Upper lobe of right lung (tissue), 1 donor: Measurements from ENCODE around the gene DHDH. TPM values are rescaled to one million over a fixed set of nuclear protein-coding genes. Genes with fewer than 3 reads are reported as not detected.
"Not testable (repeated sequence)": the region's sequence is repeated elsewhere in the genome, so short reads cannot be mapped to it uniquely, and the experiment has no call there.

Experiments used
- ATAC-seq: fragments of 200-7000 bp; cut with Tn5 transposase; one replicate; pipeline ENCODE4 v1.9.1; 2020; ENCODE audit warnings: mild to moderate bottlenecking, moderate library complexity
- DNase-seq: peaks from one replicate; pipeline ENCODE4 v3.0.0-alpha.2; 2020
- H3K27ac ChIP-seq: fragments of 200-600 bp; one replicate; pipeline ENCODE4 v1.8.0; 2022
- H3K27me3 ChIP-seq: fragments of 200-600 bp; one replicate; pipeline ENCODE4 v1.8.0; 2022; ENCODE audit warnings: mild to moderate bottlenecking
- H3K36me3 ChIP-seq: fragments of 200-600 bp; one replicate; pipeline ENCODE4 v1.8.0; 2022
- H3K4me1 ChIP-seq: fragments of 200-600 bp; one replicate; pipeline ENCODE4 v1.8.0; 2022
- H3K4me3 ChIP-seq: fragments of 200-600 bp; one replicate; pipeline ENCODE4 v1.8.0; 2022; ENCODE audit warnings: mild to moderate bottlenecking
- H3K9me3 ChIP-seq: fragments of 200-600 bp; one replicate; pipeline ENCODE4 v1.8.0; 2022
- CTCF ChIP-seq: fragments of 200-600 bp; IDR thresholded peaks from one replicate; pipeline ENCODE4 v1.8.0; 2022; ENCODE audit warnings: antibody characterized with exemption
- intact Hi-C: fragments of 100-400 bp; cut with DNase I; formaldehyde crosslinking; loops from one replicate; pipeline ENCODE4 v1.11.0; 2022
- total RNA-seq: library from RNA; stranded (reverse); fragmentation: NEBNext Ultra II Directional; extraction: Animal tissue kit (Norgen Biotek cat#: 25700); gene quantifications from one replicate; pipeline ENCODE4 v1.2.1, GENCODE V29; 2021
- donor health status: DM: no; HTN: yes; CAD: no; lungs with severe emphysema.

The DHDH gene
- total RNA-seq, 1 donor from 2014 or later, result 3.0 TPM

- TF ChIP-seq CTCF, result no peak
- H3K36me3 ChIP-seq, result no peaks in the 10 kb centered on the region
- H3K4me1 ChIP-seq, result peaks cover 20% of the 10 kb centered on the region
- peak overlapping the region; percentile 42 for H3K4me3 ChIP-seq
- intact Hi-C loops, result no loop called here
- H3K27ac ChIP-seq, result peak overlapping the region; percentile 30
- ATAC-seq, result peak; percentile 22
- DNase-seq, result peak; percentile 78
- no peaks in the 10 kb centered on the region for H3K27me3 ChIP-seq
- H3K9me3 ChIP-seq, result no peaks in the 10 kb centered on the region
These were observed 37.2 kb upstream of the DHDH start for GRCh38 chr19:48896191-48896720.

- Histone ChIP-seq H3K4me1 (peaks cover 30% of the 10 kb centered on the region), H3K27ac (no peak overlapping the region), H3K4me3 (no peak overlapping the region), H3K27me3 (no peaks in the 10 kb centered on the region), H3K36me3 (peaks cover 7% of the 10 kb centered on the region), H3K9me3 (no peaks in the 10 kb centered on the region)
- ATAC-seq (no peak), DNase-seq (no peak)
- intact Hi-C loops, result no loop called here
- TF ChIP-seq CTCF, result no peak
These were observed 36.3 kb upstream of the DHDH start for GRCh38 chr19:48897181-48897580.

- DNase-seq, H3K9me3 ChIP-seq, ATAC-seq, H3K27me3 ChIP-seq, intact Hi-C loops: not testable (repeated sequence)
- peaks cover 39% of the 10 kb centered on the region for H3K4me1 ChIP-seq
- H3K27ac ChIP-seq, result peak overlapping the region; percentile 87
- peak overlapping the region; percentile 98 for H3K4me3 ChIP-seq
- H3K36me3 ChIP-seq, result peaks cover 11% of the 10 kb centered on the region
These were observed 34.1 kb upstream of the DHDH start for GRCh38 chr19:48899386-48899749.

- H3K9me3 ChIP-seq, result no peaks in the 10 kb centered on the region
- peaks cover 39% of the 10 kb centered on the region for H3K4me1 ChIP-seq
- H3K4me3 ChIP-seq, result peak within 1 kb of the TSS; percentile 98
- no peaks in the 10 kb centered on the region for H3K27me3 ChIP-seq
- ATAC-seq (peak; percentile 99), DNase-seq (peak; percentile 99)
- peaks cover 16% of the 10 kb centered on the region for H3K36me3 ChIP-seq
- peak within 1 kb of the TSS; percentile 87 for H3K27ac ChIP-seq
- peak; percentile 36 for TF ChIP-seq CTCF
- intact Hi-C loops, result no loop called here
These were observed 33.6 kb upstream of the DHDH start, which contains the start of gene NUCB1 for GRCh38 chr19:48899781-48900476. NUCB1 (plus strand) TSS chr19:48900312; CDS start chr19:48900797, 485 bp downstream.

- intact Hi-C loops, result no loop called here
- no peak for TF ChIP-seq CTCF
These were observed 32.8 kb upstream of the DHDH start for GRCh38 chr19:48900477-48901406.

GRCh38 chr19:48902291-48902690, 31.2 kb upstream of the DHDH start:
- H3K9me3 ChIP-seq, H3K27ac ChIP-seq, H3K27me3 ChIP-seq, DNase-seq, intact Hi-C loops, H3K4me3 ChIP-seq, ATAC-seq: not testable (repeated sequence)
- Histone ChIP-seq H3K36me3 (peaks cover 36% of the 10 kb centered on the region), H3K4me1 (peaks cover 33% of the 10 kb centered on the region)

More at GRCh38 chr19:48900477-48901406, 32.8 kb upstream of the DHDH start:
- DNase-seq, result no peak
- Histone ChIP-seq H3K9me3 (no peaks in the 10 kb centered on the region), H3K27ac (peak overlapping the region; percentile 87), H3K27me3 (no peaks in the 10 kb centered on the region), H3K36me3 (peaks cover 24% of the 10 kb centered on the region), H3K4me1 (peaks cover 35% of the 10 kb centered on the region), H3K4me3 (peak overlapping the region; percentile 98)
- ATAC-seq, result no peak

- Histone ChIP-seq H3K36me3 (peaks cover 46% of the 10 kb centered on the region), H3K4me1 (peaks cover 41% of the 10 kb centered on the region)
- H3K27ac ChIP-seq, H3K27me3 ChIP-seq, intact Hi-C loops, H3K4me3 ChIP-seq, ATAC-seq, DNase-seq, H3K9me3 ChIP-seq: not testable (repeated sequence)
These were observed 29.7 kb upstream of the DHDH start for GRCh38 chr19:48903788-48904187.
